Measurements from ENCODE around the gene TRIM29.

TRIM29 gene

DNA sequence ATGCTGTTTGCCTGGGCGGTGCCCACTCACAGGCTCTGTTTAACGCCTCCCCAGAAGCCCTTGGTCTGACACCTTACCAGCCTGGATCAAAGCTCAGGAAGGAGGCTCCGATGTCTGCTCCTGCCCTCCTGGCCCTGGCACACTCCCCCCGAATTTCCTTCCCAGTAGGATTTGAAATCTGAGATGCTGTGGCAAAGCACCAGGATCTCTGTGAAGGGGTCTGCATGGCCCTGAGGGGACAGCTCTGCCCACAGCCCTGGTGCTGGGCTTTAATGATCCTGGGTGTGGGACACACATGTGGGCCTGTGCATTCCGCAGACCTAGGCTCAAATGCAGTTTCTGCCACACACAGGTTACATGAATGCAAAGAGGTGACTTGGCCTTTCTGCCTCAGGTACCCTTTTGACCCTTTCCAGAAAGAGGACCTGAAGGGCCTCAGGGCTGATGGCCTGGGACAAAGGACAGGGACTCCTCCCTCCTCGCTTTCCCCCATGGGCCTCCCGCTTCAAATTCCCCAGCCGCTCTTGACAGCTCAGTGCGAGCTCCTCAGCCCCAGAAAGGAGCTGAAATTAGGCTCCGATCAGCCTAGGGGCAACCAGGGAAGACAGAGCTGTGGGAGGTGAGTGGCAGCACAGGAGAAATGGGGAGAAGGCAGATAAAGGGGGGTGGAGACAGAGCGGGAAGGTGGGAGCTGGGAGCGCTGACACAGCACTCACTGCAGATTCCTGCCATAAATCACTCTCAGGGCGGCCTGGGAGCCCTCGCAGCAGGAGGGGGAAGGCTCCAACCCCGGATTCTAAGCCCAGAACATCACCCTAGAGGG, 41.3 kb downstream of the TRIM29 start:
- DNase-seq (ENCODE audit: low spot score) = no peak

- no peak for DNase-seq (ENCODE audit: low spot score)
Observed at GRCh38 chr11:120095516-120095915, 42.4 kb downstream of the TRIM29 start.

DNA sequence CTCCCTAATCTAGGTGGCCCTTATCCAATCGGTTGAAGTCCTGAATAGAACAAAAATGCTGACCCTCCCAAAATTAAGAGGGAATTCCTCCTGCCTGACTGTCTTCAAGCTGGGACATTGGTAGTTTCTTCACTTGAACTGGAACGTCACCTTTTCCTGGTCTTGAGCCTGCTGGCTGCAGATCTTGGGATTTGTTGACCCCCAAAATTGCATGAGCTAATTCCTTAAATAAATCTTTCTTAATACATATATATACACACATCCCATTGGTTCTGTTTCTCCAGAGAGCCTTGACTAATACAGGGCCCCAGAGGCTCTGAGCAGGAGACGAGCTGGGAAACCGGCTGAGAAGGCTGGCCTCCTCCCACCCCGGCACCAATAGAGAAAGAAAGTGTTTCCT, 46.2 kb downstream of the TRIM29 start:
- no peak for DNase-seq (ENCODE audit: low spot score)

GRCh38 chr11:120091121-120091520, 46.8 kb downstream of the TRIM29 start:
- no peak for DNase-seq (ENCODE audit: low spot score)

- DNase-seq (ENCODE audit: low spot score) = no peak
Observed at GRCh38 chr11:120090411-120090810, 47.5 kb downstream of the TRIM29 start.

GRCh38 chr11:120089036-120090001, 48.6 kb downstream of the TRIM29 start:
- no peak for DNase-seq (ENCODE audit: low spot score)

DNA sequence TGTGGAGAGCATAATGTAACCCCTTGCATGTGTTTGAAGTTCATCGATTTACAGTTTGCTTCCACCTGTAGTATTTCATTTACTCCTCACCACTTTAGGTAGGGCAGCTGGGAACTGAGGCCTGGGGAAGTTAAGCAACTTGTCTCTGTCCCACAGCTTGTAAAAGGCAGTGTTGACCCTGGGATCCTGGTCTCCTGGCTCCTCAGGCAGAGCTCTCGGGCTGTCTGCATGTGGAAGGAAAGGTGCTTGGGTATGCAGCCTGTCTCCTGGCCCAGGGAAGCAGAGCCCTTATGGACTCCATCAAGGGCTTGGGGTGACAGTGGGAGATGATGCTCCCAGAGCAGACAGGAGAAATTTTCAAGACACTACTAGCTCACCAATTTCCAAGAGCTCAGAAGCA, 49.9 kb downstream of the TRIM29 start:
- DNase-seq (ENCODE audit: low spot score) = no peak

- no peak for DNase-seq (ENCODE audit: low spot score)
Observed at GRCh38 chr11:120086651-120087050, 51.3 kb downstream of the TRIM29 start.

- no peak for DNase-seq (ENCODE audit: low spot score)
Observed at GRCh38 chr11:120079750-120080610, 57.9 kb downstream of the TRIM29 start.

- no peak for DNase-seq (ENCODE audit: low spot score)
Observed at GRCh38 chr11:120078397-120078796, 59.5 kb downstream of the TRIM29 start.

GRCh38 chr11:120074076-120074475, 63.8 kb downstream of the TRIM29 start:
- no peak for DNase-seq (ENCODE audit: low spot score)

GRCh38 chr11:120073196-120073595, 64.7 kb downstream of the TRIM29 start:
- no peak for DNase-seq (ENCODE audit: low spot score)

DNA sequence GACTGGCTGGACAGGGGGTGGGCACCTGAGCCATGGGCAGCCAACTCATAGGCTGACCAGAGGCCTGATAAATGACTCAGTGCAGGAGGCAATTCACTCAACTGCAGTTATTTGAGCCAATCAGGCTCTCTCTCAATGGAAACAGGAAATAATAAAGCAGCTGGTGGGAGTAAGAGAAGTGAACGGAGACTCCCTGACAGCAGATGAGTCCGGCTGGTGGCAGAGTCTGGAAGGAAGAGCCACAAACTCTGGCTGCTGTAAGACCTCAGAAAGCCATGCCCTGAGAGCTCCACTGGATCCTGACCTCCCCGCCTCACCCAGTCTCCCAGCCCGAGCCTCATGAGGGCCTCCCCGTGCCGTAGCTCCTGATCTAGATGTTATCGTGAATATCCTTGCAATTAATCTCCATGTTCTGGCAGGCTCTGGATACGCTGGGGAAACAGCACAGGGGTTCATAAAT, 69.8 kb downstream of the TRIM29 start:
- no peak for DNase-seq (ENCODE audit: low spot score)

GRCh38 chr11:120067438-120068113, 70.3 kb downstream of the TRIM29 start:
- no peak for DNase-seq (ENCODE audit: low spot score)

GRCh38 chr11:120066738-120067437, 71.0 kb downstream of the TRIM29 start:
- DNase-seq (ENCODE audit: low spot score) = no peak

DNA sequence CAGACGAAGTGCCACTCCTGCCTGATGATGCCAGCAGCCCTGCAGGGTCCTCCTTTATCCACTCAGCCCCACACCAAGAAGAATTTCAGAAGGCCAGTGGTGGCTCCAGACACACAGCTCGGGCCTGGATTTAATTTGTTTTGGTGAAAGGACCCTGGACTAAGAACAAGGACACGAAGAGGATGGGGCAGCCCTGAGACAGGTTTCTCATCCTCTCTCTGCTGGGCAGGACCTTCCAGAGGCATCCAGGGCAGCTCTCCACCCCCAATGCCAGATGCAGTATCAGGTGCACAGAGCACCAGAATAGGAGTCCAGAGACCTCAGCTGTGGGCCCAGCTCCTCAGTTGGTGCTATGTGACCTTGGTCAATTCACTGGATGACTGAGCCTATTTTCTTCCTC, 72.0 kb downstream of the TRIM29 start:
- no peak for DNase-seq (ENCODE audit: low spot score)

DNA sequence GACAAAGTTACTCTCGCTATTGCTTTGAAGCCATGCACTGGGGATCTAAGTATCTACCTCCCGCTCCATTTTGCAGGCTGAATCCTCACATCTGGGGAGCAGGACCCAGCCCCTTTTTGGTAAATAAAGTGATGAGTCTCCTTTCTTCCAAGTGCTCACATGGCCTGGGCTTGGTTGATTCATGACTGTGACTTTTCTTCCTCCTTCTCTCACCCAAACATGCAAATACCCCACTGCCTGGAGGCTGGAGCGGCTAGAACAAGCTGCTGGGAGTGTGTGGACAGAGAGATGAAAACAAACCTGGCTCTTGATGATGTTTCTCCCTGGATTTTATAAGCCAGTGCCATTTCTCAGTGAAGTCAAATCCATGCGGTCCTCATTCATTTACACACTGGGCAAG, 72.7 kb downstream of the TRIM29 start:
- no peak for DNase-seq (ENCODE audit: low spot score)

DNA sequence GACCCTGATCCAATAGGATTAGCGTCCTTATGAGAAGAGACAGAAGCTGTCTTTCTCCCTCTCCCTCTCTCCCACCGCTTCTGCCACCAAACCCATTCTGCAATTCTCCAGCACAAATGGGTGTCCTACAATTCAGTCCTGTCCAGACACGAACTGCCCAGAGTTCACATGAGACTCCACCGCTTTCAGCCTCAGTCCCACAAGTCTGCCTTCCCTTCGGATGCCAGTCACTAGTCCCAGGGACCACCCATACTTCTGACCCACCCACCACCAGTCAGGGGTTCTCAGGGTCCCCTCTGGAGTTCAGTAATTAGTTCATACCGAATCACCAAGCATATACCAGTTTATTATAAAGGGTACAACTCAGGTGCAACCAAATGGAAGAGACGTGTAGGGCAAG, 73.6 kb downstream of the TRIM29 start:
- DNase-seq (ENCODE audit: low spot score) = no peak

DNA sequence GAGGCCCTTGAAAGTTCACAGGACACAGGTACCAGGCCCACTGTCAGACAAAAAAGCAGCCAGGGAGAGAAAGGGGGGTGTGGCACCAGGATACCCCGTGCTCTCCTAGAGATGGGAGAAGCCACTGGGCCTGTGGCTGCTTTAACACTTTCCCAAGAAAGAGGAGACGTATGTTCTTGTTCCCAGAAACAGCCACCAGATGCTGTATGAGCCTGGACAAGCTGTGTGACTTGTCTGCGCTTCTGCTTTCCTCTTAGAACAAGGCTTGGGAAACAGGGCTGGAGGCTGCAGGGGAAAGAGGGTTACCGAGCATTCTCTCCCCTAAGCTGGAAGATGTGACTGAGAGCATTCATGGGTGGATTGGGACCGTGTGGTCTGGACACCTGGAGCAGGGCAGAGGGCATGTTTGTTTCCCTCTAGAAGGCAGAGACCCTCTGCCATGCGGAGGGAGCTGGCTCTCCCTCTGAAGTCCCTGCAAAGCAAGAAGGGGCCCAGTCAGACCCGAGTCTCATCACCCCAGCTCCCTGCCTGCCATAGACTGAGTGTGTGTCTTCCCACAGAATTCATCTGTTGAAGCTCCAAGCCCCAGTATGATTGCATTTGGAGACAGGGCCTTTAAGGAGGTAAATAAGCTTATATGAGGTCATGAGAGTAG, 74.1 kb downstream of the TRIM29 start:
- DNase-seq (ENCODE audit: low spot score) = no peak

- no peak for DNase-seq (ENCODE audit: low spot score)
Observed at GRCh38 chr11:120062561-120062930, 75.4 kb downstream of the TRIM29 start.
